ENCODE results near the gene PPP1R3D. TPM values are rescaled to one million over a fixed set of nuclear protein-coding genes. Genes with fewer than 3 reads are reported as not detected.

PPP1R3D gene
- total and polyA plus RNA-seq, 2 of the 8 experiments (the other 6 are each of a cell fraction or from before 2014, with no cell fraction given) = 1.4 to 3.9 TPM

GRCh38 chr20:59903621-59904020 is 36.5 kb downstream of the PPP1R3D start:
- Histone ChIP-seq H2BK15ac (ENCODE audit: low read length) (no peak overlapping the region), H2AK5ac (ENCODE audit: low read depth, low read length) (no peak overlapping the region), H3K79me1 (ENCODE audit: low read depth, low read length) (no peaks in the 10 kb centered on the region), H3K14ac (ENCODE audit: insufficient read length) (no peak overlapping the region), H2BK120ac (replicated peaks; ENCODE audit: low read depth, low read length) (no peak overlapping the region), H4K91ac (replicated peaks; ENCODE audit: insufficient read length, low read length) (no peak overlapping the region), H4K5ac (ENCODE audit: insufficient read length, low read depth, low read length) (no peak overlapping the region), H3K4me2 (ENCODE audit: insufficient read depth in 1 of 2, low read depth in 2 of 2, low read length in 2 of 2) (no peak overlapping the region), H3K23me2 (ENCODE audit: low read depth, low read length) (no peaks in the 10 kb centered on the region), H3K56ac (replicated peaks; ENCODE audit: insufficient read length, low read depth, low read length) (no peak overlapping the region), H2BK5ac (ENCODE audit: low read depth, low read length) (no peak overlapping the region), H3K27me3 (replicated peaks in 1 of 4; ENCODE audit: control insufficient read depth in 3 of 4, extremely low read depth in 1 of 4, insufficient read depth in 3 of 4, low read length in 3 of 4) (no peaks in the 10 kb centered on the region), H3K4me1 (replicated peaks in 1 of 4; ENCODE audit: control insufficient read depth in 3 of 4, insufficient read depth in 4 of 4, low read length in 3 of 4) (no peaks in the 10 kb centered on the region), H2AFZ (ENCODE audit: low read length) (no peak overlapping the region), H3K27ac (ENCODE audit: low read depth, low read length) (no peak overlapping the region), H3K79me2 (ENCODE audit: control insufficient read depth in 1 of 2, insufficient read depth in 2 of 2, low read length in 2 of 2) (no peaks in the 10 kb centered on the region), H3K4ac (replicated peaks; ENCODE audit: insufficient read length, low read depth, low read length) (no peak overlapping the region), H4K20me1 (replicated peaks in 1 of 2; ENCODE audit: control insufficient read depth in 1 of 2, insufficient read depth in 2 of 2, low read length in 2 of 2) (no peaks in the 10 kb centered on the region), H3K36me3 (ENCODE audit: control insufficient read depth in 2 of 4, insufficient read depth in 4 of 4, low read length in 3 of 4) (no peaks in the 10 kb centered on the region), H2BK20ac (ENCODE audit: low read length) (no peak overlapping the region), H3K18ac (ENCODE audit: extremely low read depth, low read length) (no peak overlapping the region), H4K8ac (ENCODE audit: extremely low read depth, insufficient read depth, low read length) (no peak overlapping the region), H3K9ac (replicated peaks in 1 of 4; ENCODE audit: extremely low read depth in 1 of 4, low read depth in 3 of 4, low read length in 3 of 4) (no peak overlapping the region), H3K23ac (ENCODE audit: insufficient read length) (no peak overlapping the region), H3K4me3 (ENCODE audit: extremely low read depth in 1 of 4, insufficient read depth in 2 of 4, low read depth in 3 of 4, low read length in 4 of 4) (no peak overlapping the region), H3K9me3 (ENCODE audit: insufficient read depth in 2 of 2, low read depth in 1 of 2, low read length in 1 of 2) (peaks cover 21 to 29% of the 10 kb centered on the region in 2 experiments; a peak in 3 of 4 replicates), H2BK12ac (ENCODE audit: low read depth, low read length) (no peak overlapping the region)
- DNase-seq (ENCODE audit: low read depth in 1 of 2, low spot score in 2 of 2) = no peak
- ChIA-PET CTCF (ENCODE audit: partially characterized antibody) (no interaction called here), POLR2A (ENCODE audit: partially characterized antibody) (no interaction called here)
- 84% methylated on average over 1 of the region's 1 CpG; no CpG with 5 or more reads in 1 of the 2 experiments for whole genome bisulfite sequencing, 2 experiments (ENCODE audit: extremely low coverage in 1 of 2, insufficient coverage in 1 of 2, insufficient read length in 1 of 2, insufficient replicate concordance in 2 of 2, low coverage in 1 of 2, low lambda C conversion rate in 2 of 2, missing lambda C conversion rate in 1 of 2)
- FAIRE-seq = no peak
- TF ChIP-seq POLR2A (IDR thresholded peaks at IDR 0.05; ENCODE audit: control extremely low read depth in 1 of 2, low read depth in 2 of 2, low read length in 2 of 2) (no peak), HDAC2 (IDR thresholded peaks at IDR 0.05; ENCODE audit: borderline replicate concordance in 1 of 2, low read depth in 2 of 2, low read length in 2 of 2) (no peak), NRF1 (IDR thresholded peaks at IDR 0.05; ENCODE audit: low read depth, low read length) (no peak), SUZ12 (IDR thresholded peaks at IDR 0.05; ENCODE audit: low read length) (no peak), SP1 (IDR thresholded peaks at IDR 0.05; ENCODE audit: low read depth, low read length) (no peak), ATF2 (IDR thresholded peaks at IDR 0.05; ENCODE audit: low read length) (no peak), MAFK (IDR thresholded peaks at IDR 0.05; ENCODE audit: low read depth, low read length) (no peak), RFX5 (IDR thresholded peaks at IDR 0.05; ENCODE audit: borderline replicate concordance, low read depth, low read length) (no peak)

All from H1 (cell line).